HG02678 (cell line): ENCODE data around the gene EGFL7.

Source experiments
- ATAC-seq: cut with Tn5 transposase; IDR thresholded peaks from one replicate; pipeline ENCODE4 v1.9.1; 2021; ENCODE audit warnings: mild to moderate bottlenecking, moderate library complexity; ENCODE audit not compliant: unreplicated experiment

The EGFL7 gene

GRCh38 chr9:136671646-136672430 lies 9.1 kb downstream of the EGFL7 start:
- ATAC-seq, result no peak

- no peak for ATAC-seq
These were observed 9.8 kb downstream of the EGFL7 start for GRCh38 chr9:136672431-136673087.

DNA sequence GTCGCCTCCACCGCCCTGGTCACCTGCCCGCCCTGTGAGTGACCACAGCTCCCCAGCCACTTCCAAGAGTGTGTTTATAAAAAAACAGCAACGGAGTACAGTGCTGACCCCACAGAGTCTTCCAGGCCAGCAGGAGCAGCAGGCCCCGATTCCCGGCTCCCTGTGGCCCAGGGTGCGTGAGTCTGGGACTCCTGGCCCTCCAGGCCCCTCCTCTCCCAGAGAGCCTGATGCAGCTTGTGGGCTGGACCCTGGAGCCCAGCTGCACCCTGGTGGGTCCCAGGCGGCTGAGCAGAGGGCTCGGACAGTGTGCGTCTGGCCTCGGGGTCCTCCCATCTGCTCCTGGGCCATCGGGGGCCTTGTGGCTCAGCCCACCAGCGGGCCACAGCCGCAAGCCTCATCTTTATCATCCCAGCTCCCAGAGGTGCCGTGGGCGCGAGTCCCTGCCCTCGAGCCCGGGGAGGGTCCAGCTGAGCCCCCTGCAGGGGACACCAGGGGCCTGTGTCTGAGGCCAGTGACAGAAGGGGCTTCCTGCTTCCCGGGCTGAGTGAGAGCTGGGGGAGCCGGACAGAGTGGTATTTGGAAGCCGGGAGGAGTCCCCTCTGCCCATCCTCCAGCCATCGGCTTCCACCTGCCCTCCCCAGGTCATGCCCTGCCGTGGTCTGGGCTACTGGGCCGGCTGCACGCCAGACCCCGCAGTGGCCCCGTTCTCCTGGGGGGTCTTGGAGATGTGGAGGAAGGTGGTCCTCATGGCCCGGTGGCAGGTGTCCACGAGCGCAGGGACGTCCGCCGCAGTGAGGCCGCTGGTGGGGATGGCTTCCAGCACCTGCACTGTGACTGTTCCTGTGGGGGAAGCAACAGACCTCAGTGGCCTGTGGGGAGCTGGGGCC lies 10.6 kb downstream of the EGFL7 start:
- no peak for ATAC-seq

DNA sequence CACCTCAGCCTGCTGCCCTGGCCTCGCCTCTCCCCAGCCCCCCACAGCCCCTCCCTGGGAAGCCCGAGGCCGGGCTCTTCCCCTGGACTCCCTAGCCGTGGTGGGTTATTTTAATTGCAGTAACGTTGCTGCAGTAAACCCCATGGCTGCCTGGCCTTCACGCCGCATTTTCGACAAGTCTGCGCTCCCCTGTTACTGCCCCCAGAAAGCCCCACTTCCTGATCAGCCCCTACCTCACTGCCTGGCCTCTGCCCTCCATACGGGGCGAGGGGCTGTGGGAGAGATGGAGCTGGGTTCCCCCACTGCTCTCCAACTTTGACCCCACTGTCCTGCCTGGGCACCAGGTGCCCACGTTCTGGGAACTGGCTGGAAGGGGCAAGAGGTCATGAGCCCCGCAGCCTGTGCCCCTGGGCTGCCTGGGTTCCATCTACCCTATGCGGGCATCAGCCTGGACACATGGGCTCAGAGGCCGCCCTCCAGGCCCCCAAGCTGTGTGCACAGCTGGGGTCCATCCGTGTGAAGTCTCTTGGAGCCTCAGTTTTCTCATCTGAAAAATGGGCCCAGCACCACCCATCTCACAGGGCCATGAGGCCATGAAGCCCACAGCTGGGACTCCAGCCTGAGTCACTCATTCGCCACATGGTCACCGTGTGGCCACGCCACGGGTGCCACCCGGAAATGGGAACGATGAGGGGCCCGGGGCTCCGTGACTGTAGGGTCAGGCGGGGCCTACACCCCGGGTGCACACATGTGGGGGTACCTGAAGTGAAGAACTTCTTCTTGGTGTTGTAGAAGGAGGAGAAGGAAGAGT lies 11.5 kb downstream of the EGFL7 start:
- ATAC-seq, result no peak

DNA sequence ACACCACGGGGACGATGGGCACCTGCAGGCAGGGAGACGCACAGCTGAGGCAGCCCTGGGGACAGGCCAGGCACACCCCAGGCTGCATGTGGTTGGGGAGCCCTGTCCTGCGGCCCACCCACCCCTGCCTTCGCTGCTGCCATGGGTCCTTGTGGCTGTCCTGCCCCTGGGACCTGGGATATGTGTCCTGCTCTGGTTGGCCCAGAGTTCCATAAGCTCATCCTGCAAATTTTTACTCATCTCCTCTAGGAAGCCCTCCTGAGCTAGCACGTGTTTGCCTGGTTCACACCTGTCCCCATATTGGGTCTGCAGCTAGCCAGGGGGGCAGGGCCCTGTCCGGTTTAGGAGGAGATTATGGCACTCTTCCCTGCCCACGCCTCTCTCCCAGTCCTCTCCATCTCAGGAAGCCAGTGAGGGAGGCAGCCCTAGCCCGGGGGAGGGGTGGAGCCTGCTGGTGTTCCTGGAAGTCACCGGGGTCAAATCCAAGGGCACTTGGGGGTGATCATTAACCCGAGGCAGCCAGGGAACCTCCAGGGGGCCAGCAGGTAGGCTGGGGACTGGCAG lies 12.2 kb downstream of the EGFL7 start:
- ATAC-seq, result no peak

DNA sequence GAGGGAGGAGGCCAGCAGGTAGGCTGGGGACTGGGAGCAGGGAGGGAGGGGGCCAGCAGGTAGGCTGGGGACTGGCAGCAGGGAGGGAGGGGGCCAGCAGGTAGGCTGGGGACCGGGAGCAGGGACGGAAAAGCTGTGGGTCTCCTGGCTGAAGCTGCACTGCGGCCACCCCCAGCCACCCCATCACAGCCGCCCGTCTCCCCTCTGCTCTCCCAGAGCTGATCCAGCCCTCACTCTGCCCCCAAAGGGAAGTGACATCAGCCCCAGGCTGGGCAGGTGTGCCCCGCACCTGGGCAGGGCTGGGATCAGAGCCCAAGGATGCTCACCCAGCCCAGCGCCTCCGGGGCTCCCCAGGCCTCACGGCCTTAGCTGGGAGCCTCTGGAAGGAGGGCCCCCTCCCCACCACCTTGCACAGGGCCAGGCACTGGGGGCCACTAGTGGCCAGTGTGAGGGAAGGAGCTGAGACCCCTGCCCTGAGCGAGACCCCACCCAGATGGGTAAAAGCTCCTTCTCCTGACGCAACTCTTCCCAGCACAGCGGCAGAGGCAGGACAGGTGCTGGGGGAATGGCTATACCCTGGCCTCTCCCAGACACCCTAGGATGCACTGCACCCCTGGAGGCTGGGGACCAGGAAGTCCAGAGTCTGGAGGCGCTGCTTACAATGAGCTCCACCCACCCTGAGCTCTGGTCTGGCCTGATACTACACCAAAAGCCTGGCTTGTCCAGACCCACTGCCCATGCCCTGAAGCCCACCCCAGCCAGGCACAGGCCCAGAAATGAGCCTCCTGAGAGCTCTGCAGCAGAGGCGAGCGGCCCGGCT lies 13.0 kb downstream of the EGFL7 start:
- ATAC-seq, result no peak

- ATAC-seq, result no peak
These were observed 13.6 kb downstream of the EGFL7 start for GRCh38 chr9:136676297-136676794.

DNA sequence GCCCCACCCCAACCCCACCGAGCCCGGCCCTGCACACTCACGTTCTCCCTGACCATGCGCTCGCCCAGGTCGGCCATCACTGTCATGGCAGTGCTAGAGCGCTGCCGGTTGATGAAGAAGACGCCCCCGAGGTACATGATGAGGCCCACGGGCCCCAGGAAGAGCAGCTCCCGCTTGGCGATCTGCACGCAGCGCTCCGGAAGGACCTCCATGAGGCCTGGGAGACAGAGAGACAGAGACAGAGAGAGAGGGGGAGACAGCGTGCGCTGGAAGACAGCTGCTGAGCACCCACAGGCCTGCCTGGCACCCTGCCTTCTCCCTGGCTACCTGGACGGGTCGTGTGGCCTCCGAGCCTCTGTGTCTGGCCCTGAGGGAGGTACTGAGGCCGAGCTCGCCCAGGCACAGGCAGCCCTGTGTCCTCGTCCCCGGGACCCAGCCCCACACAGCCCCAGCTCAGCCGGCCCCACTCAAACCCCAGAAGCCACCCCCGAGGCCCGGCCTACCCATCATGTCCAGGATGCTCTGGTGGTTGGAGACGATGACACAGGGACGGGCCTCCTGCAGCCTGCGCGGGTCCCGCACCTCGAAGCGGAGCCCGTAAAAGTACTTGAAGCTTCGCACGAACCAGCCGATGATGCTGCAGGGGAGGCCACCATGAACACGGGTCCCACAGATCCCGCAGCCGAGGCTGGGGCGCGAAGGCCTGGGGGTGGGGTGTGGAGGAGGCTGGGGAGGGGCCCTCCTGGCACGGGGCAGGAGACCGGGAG lies 14.4 kb downstream of the EGFL7 start:
- no peak for ATAC-seq

DNA sequence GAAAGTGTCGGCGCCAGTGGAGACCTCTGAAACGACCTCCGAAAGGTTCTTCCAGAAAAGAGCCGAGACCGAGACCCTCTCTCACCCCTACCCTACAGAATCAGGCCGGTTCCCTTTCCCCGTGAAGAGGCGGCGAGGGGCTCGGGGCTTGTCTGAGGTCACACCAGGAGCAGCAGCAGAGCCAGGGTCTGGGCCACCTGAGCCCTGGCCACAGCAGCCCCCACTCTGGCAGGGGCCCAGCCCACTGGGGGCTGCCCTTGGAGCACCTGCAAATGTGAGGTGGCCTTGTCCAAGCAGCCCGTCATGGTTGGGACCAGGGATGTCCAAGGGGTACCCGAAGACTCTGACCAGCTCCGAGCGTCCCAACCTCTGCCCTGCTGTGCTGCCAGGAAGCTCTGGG lies 15.3 kb downstream of the EGFL7 start:
- no peak for ATAC-seq

GRCh38 chr9:136678624-136679023 lies 15.9 kb downstream of the EGFL7 start:
- no peak for ATAC-seq

- ATAC-seq, result no peak
These were observed 16.8 kb downstream of the EGFL7 start for GRCh38 chr9:136679431-136679941.

- ATAC-seq, result no peak
These were observed 18.3 kb downstream of the EGFL7 start for GRCh38 chr9:136681029-136681428.

DNA sequence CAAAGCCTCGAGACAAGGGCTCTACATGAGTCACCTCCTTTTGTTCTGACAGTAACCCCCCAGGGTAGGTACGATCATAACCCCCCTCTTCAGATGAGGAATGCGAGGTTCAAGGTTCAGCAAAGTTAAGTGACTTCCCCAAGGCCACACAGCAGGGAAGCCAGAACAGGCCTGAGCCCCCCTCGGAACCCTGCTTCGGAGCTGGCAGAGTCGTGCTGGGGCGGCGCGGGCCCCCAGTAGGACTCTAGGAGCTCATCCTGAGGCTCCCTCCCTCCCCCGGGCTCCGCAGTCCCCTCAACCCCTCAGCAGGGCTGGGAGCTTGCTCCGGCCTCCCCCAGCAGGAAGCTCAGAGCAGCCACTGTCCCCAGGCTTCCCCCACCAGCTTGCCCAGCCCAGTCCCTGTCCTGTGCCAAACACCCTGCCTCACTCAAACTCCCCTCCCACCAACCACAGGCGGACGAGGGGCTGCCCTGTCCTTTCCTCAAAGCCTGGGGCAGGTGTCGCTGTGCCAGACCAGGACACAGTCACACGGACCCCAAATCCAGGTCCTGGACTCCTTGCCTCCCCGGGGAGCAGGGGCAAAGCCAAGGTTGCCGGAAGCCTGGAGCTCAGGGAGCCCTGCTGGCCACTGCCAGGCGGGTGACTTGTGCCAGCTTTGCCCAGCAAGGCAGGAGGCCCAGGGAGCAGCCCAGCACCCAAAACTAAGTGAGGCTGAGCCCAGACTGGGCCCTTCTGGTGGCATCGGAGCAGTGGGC lies 19.4 kb downstream of the EGFL7 start:
- ATAC-seq, result no peak

GRCh38 chr9:136682710-136683109 lies 20.0 kb downstream of the EGFL7 start:
- no peak for ATAC-seq

- no peak for ATAC-seq
These were observed 20.5 kb downstream of the EGFL7 start for GRCh38 chr9:136683173-136683745.

GRCh38 chr9:136683755-136684154 lies 21.0 kb downstream of the EGFL7 start:
- ATAC-seq, result no peak

- no peak for ATAC-seq
These were observed 21.6 kb downstream of the EGFL7 start for GRCh38 chr9:136684339-136684738.
